Skeletal muscle cell (primary cell): ENCODE results near the gene COX8A.

Experiments
- DNase-seq: peaks from one replicate; pipeline ENCODE4 v3.0.0-alpha.2; 2010; ENCODE audit warnings: low read depth
- H3K4me3 ChIP-seq: 2 replicates; pipeline ENCODE4 v1.5.1; 2011; ENCODE audit warnings: low read depth, mild to moderate bottlenecking, control low read depth, low read length, moderate library complexity

COX8A gene

GRCh38 chr11:63974259-63975143 is at the start of gene COX8A:
Gene COX8A (plus strand): TSS chr11:63974620. CDS start chr11:63974681, 61 bp downstream.
- peak; percentile 98 for DNase-seq
- H3K4me3 ChIP-seq = peak within 1 kb of the TSS; percentile 76

GRCh38 chr11:63929616-63930015 is 44.8 kb upstream of the COX8A start:
- no peak for DNase-seq
- no peak overlapping the region for H3K4me3 ChIP-seq

GRCh38 chr11:63931045-63931444 is 43.4 kb upstream of the COX8A start:
- DNase-seq = no peak
- no peak overlapping the region for H3K4me3 ChIP-seq

- no peak overlapping the region for H3K4me3 ChIP-seq
- DNase-seq = no peak
Observed at GRCh38 chr11:63931876-63932275, 42.5 kb upstream of the COX8A start.

- no peak for DNase-seq
Observed at GRCh38 chr11:63933459-63933858, 41.0 kb upstream of the COX8A start.

GRCh38 chr11:63937713-63938478 is 36.5 kb upstream of the COX8A start:
- H3K4me3 ChIP-seq = peak overlapping the region; percentile 76
- DNase-seq = no peak

More at GRCh38 chr11:63933459-63933858, 41.0 kb upstream of the COX8A start:
- no peak overlapping the region for H3K4me3 ChIP-seq

GRCh38 chr11:63938479-63939396 is 35.7 kb upstream of the COX8A start, which contains the start of gene NAA40:
Gene NAA40 (plus strand): TSS chr11:63939002. CDS start chr11:63939097, 95 bp downstream.
- peak within 1 kb of the TSS; percentile 76 for H3K4me3 ChIP-seq
- peak; percentile 83 for DNase-seq

GRCh38 chr11:63939397-63939891 is 35.0 kb upstream of the COX8A start:
- peak overlapping the region; percentile 76 for H3K4me3 ChIP-seq
- DNase-seq = no peak

- H3K4me3 ChIP-seq = no peak overlapping the region
- no peak for DNase-seq
Observed at GRCh38 chr11:63940786-63941185, 33.6 kb upstream of the COX8A start.

- H3K4me3 ChIP-seq = no peak overlapping the region
- no peak for DNase-seq
Observed at GRCh38 chr11:63941901-63942300, 32.5 kb upstream of the COX8A start.

- no peak for DNase-seq
- H3K4me3 ChIP-seq = no peak overlapping the region
Observed at GRCh38 chr11:63942803-63943202, 31.6 kb upstream of the COX8A start.

GRCh38 chr11:63944987-63945386 is 29.4 kb upstream of the COX8A start:
- no peak overlapping the region for H3K4me3 ChIP-seq
- DNase-seq = no peak

- no peak overlapping the region for H3K4me3 ChIP-seq
- no peak for DNase-seq
Observed at GRCh38 chr11:63945477-63946163, 28.8 kb upstream of the COX8A start.

- no peak overlapping the region for H3K4me3 ChIP-seq
- no peak for DNase-seq
Observed at GRCh38 chr11:63951779-63952536, 22.5 kb upstream of the COX8A start.

- H3K4me3 ChIP-seq = no peak overlapping the region
- no peak for DNase-seq
Observed at GRCh38 chr11:63952570-63952969, 21.9 kb upstream of the COX8A start.

GRCh38 chr11:63958008-63958407 is 16.4 kb upstream of the COX8A start:
- DNase-seq = no peak
- H3K4me3 ChIP-seq = no peak overlapping the region

GRCh38 chr11:63961608-63962412 is 12.6 kb upstream of the COX8A start:
- DNase-seq = peak; percentile 37

More at GRCh38 chr11:63961608-63962412, 12.6 kb upstream of the COX8A start:
- no peak overlapping the region for H3K4me3 ChIP-seq
